Activated CD4-positive, alpha-beta T cell treated with anti-CD3 and anti-CD28 coated beads, Interleukin-2, amount 10 ng/mL, durations not matched to agents 7 days and 5 days (primary cell): ENCODE results near the gene PPP4R2. TPM values are rescaled to one million over a fixed set of nuclear protein-coding genes. Genes with fewer than 3 reads are reported as not detected.

Experiments
- CTCF ChIA-PET: fragments of 350-600 bp; sonication (Branson Sonifier 250); formaldehyde crosslinking; loops from one replicate; lab custom pipeline; 2021; ENCODE audit warnings: antibody characterized with exemption; lab: Charles Lee
- POLR2A ChIA-PET: fragments of 350-600 bp; sonication (Branson Sonifier 250); formaldehyde crosslinking; loops from one replicate; lab custom pipeline; 2021; ENCODE audit warnings: antibody characterized with exemption; lab: Charles Lee
- DNase-seq: peaks from one replicate; pipeline ENCODE4 v3.0.0-alpha.2; 2020
- H3K27ac Mint-ChIP-seq: one replicate; pipeline ENCODE4 v1.8.0; 2021; ENCODE audit warnings: mild to moderate bottlenecking, moderate library complexity, mixed read lengths
- H3K27me3 Mint-ChIP-seq: one replicate; pipeline ENCODE4 v1.8.0; 2021; ENCODE audit warnings: mixed read lengths
- H3K36me3 Mint-ChIP-seq: one replicate; pipeline ENCODE4 v1.8.0; 2021; ENCODE audit warnings: low read depth, mixed read lengths
- H3K4me1 Mint-ChIP-seq: one replicate; pipeline ENCODE4 v1.8.0; 2021; ENCODE audit warnings: mixed read lengths
- H3K4me3 Mint-ChIP-seq: one replicate; pipeline ENCODE4 v1.8.0; 2021; ENCODE audit warnings: mild to moderate bottlenecking, moderate library complexity, mixed read lengths
- H3K9me3 Mint-ChIP-seq: one replicate; pipeline ENCODE4 v1.8.0; 2021; ENCODE audit warnings: mixed read lengths
- total RNA-seq, 2 experiments: library from RNA; stranded (reverse); gene quantifications; one replicate each; pipeline ENCODE4 v1.2.3, GENCODE V29; 2021

The PPP4R2 gene
- total RNA-seq, 2 experiments from 2014 or later: 76.9 to 86.6 TPM

DNA sequence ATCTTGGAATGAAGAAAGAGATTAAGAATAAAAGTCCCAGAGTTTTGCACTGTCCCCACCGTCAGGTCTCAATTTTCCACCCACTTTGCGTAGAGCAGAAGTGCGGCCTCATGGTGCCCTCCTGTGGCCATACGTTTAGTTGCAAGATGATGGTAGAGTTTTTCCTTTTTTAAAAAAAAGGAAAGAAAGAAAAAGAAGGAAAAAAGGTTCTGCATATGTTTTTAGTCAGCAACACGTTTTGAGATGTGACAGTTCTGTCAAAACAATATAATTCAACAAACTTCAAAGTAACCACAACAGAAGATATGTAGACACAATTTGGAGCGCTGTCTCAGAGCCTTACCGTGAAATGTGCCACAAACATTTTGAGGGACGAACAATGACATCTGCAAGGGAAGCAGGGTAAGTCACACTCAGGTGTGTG lies 89.5 kb downstream of the PPP4R2 start:
- ChIA-PET CTCF (interaction anchor here (0.7 to 1.7 kb wide), 3 partner anchors 11 to 235 kb away, joined by 3 to 5 read pairs (median 3); no protein-coding TSS in a partner anchor), POLR2A (no interaction called here)
- DNase-seq: peak; percentile 52
- H3K27me3 Mint-ChIP-seq: no peaks in the 10 kb centered on the region
- no peak overlapping the region for H3K4me3 Mint-ChIP-seq
- H3K9me3 Mint-ChIP-seq: no peaks in the 10 kb centered on the region
- H3K36me3 Mint-ChIP-seq: no peaks in the 10 kb centered on the region
- no peak overlapping the region for H3K27ac Mint-ChIP-seq
- H3K4me1 Mint-ChIP-seq: peaks cover 8% of the 10 kb centered on the region

DNA sequence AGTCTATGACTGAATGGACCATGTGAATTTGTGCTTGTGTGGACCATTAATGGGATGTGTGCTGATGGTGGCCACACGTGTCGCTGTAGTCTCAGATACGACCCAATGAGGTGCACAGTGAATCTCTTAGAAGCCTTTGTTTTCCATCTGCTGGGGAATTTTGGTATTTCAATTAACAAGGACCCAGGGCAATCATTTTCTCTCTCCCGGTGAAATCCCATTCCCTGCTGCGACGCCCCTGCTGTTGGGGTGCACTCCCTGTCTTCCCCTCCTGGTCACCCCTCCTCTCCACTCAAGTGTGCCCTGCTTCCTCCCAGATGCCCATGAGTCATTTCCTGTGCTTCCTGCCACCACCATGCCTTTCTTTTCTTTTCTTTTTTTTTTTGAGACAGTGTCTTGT lies 97.5 kb downstream of the PPP4R2 start:
- Mint-ChIP-seq H3K4me3 (no peak overlapping the region), H3K9me3 (no peaks in the 10 kb centered on the region), H3K4me1 (peaks cover 8% of the 10 kb centered on the region), H3K27ac (no peak overlapping the region), H3K27me3 (no peaks in the 10 kb centered on the region), H3K36me3 (no peaks in the 10 kb centered on the region)
- ChIA-PET POLR2A (no interaction called here), CTCF (no interaction called here)
- no peak for DNase-seq

DNA sequence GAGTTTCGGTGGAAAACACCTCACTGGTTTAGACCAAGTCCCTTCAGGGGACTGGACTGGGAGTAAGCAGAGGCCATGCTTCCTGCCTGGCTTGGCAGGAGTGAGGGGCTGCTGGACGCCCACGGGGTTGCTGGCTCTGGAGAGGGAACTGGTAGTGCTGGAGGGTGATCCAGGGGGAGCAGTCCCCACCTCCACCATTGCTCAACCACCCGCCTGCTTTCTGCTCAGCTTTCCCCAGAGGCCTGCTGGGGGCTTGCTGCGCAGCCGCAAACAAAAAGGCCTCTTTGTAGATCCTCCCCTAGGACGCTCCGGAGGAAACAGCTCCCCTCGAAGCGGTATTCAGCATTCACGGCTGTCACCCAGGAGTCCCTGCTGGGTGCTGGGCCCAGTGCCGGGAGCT lies 98.3 kb downstream of the PPP4R2 start:
- Mint-ChIP-seq H3K4me1 (peaks cover 8% of the 10 kb centered on the region), H3K4me3 (no peak overlapping the region), H3K27me3 (no peaks in the 10 kb centered on the region), H3K9me3 (no peaks in the 10 kb centered on the region), H3K36me3 (no peaks in the 10 kb centered on the region), H3K27ac (no peak overlapping the region)
- ChIA-PET CTCF (interaction anchor here (0.6 to 1.0 kb wide), 2 partner anchors 9 to 408 kb away, joined by 3 read pairs; no protein-coding TSS in a partner anchor), POLR2A (no interaction called here)
- no peak for DNase-seq

DNA sequence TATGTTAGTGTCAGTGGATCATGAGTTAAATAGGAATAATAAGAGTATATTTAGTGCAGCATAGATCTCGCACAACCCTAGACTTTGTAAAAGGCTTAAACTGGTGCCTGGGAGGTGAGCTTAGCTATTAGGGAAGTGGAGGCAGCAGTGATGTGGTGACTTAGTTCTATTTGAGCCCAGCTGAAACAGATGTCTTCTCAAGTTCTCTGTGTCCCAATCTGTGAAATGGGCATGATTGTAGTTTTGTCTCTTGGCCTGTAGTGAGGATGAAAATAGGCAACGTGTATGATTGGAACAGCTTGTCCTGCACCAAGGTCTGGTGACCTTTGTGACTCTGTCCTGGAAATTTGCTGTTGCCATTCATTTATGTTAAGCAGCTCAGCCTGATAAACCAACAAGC lies 99.6 kb downstream of the PPP4R2 start:
- Mint-ChIP-seq H3K27me3 (no peaks in the 10 kb centered on the region), H3K9me3 (no peaks in the 10 kb centered on the region), H3K4me1 (peaks cover 8% of the 10 kb centered on the region), H3K36me3 (no peaks in the 10 kb centered on the region), H3K27ac (no peak overlapping the region), H3K4me3 (no peak overlapping the region)
- DNase-seq: no peak
- ChIA-PET POLR2A (no interaction called here), CTCF (interaction anchor here (0.5 to 1.3 kb wide), 3 partner anchors 35 to 1277 kb away, joined by 3 read pairs; no protein-coding TSS in a partner anchor)

DNA sequence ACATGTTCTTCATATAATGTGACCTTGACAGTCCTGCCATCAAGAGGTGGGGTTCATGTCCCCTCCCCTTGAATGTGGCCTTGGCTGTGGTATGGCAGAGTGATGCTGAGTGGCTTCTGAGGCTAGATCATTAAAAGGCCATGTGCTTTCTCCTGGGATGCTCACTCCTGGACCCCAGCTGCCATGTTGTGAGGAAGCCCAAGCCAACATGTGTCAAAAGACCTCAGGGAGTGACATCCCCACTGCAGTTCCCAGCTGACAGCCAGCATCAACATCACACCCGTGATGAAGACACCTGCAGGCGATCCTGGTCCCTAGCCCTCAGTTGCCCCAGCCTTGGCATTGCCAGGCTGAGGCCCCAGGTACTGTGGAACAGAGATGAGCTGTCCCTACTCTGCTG lies 101.4 kb downstream of the PPP4R2 start:
- DNase-seq: no peak
- ChIA-PET POLR2A (no interaction called here), CTCF (no interaction called here)
- H3K36me3 Mint-ChIP-seq: no peaks in the 10 kb centered on the region
- H3K9me3 Mint-ChIP-seq: no peaks in the 10 kb centered on the region
- H3K4me1 Mint-ChIP-seq: peaks cover 8% of the 10 kb centered on the region
- H3K27me3 Mint-ChIP-seq: no peaks in the 10 kb centered on the region
- no peak overlapping the region for H3K27ac Mint-ChIP-seq
- no peak overlapping the region for H3K4me3 Mint-ChIP-seq

DNA sequence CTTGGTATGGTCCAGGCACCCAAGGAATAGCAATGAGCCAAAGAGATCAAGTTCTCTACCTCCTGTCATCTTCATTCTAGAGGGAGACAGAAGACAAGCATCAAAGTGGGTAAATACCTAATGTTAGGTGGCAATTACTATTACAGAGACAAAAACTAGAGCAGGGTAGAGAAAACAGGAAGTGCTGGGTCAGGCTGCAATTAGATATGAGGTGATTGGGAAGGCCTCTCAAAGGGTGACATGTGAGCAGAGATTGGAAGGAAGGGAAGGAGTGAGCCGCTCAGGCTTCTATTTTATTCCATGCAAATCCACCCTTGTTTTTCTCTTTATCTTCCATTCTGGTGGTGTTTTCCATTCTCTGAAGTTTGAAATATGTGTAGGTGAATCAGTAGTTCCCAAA lies 102.3 kb downstream of the PPP4R2 start:
- no peaks in the 10 kb centered on the region for H3K9me3 Mint-ChIP-seq
- POLR2A ChIA-PET: no interaction called here

DNA sequence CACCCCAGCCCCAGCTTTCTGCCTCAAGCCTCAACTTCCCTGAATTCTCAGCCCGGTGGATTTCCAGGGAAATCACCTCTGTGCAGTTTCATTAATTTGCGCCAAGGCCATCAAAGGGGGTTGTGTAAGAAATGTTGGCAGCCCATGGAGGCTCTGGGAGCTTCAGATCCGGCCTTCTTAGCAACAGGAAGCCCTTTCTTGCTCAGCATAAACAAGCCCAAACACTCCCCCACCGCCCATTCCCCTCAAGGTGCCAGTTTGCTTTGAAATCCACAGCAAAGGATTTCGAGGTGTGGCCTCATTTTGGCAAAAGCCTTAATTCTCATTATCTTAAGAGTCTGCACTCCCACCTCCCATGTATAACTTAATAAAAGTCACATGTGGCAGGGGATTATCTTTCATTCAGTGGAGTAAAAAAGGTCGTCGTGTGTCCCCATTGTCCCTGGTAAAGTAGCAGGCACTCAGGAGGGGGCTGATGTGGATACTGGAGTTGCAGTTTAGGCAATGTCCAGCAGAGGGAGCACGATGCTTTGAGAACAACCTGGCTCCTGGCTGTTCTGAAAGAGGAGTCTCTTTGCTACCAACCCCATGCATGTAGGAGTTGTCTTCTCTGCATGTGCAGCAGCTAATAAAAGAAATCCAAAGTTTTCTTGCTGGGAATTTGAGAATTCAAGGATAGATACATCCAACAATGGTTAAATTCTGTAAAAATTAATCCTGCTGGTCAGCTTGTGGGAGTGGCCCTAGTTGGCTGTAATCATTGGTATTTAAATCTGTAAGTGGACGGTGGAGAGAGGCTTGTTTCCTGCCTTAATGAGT lies 104.3 kb downstream of the PPP4R2 start:
- H3K9me3 Mint-ChIP-seq: no peaks in the 10 kb centered on the region
- H3K27me3 Mint-ChIP-seq: no peaks in the 10 kb centered on the region
- H3K4me3 Mint-ChIP-seq: no peak overlapping the region
- peak; percentile 81 for DNase-seq
- no peaks in the 10 kb centered on the region for H3K36me3 Mint-ChIP-seq
- ChIA-PET CTCF (no interaction called here), POLR2A (no interaction called here)
- no peak overlapping the region for H3K27ac Mint-ChIP-seq
- no peaks in the 10 kb centered on the region for H3K4me1 Mint-ChIP-seq

More for the DNA sequence above, 102.3 kb downstream of the PPP4R2 start:
- no peak for DNase-seq
- Mint-ChIP-seq H3K27me3 (no peaks in the 10 kb centered on the region), H3K27ac (no peak overlapping the region), H3K4me3 (no peak overlapping the region), H3K4me1 (peaks cover 8% of the 10 kb centered on the region), H3K36me3 (no peaks in the 10 kb centered on the region)
- CTCF ChIA-PET: no interaction called here

DNA sequence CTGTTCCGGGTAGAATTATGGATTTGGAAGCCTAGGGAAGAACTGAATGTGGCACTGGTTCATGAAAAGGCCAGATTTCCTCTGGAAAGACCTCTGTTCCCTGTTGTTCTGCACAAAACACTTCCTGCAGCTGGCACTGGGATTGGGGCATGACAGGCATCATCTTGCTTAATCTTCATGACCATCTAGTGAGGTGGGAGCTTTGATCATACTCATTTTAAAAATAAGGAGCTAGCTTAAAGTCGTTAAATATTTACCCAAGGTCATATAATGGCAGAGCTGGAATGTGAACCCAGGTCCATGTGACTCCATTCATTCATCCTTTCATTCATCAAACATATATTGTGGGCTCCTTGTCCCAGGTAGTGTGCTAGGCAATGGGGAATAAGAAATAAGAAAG lies 105.3 kb downstream of the PPP4R2 start:
- H3K27me3 Mint-ChIP-seq: no peaks in the 10 kb centered on the region
- ChIA-PET POLR2A (no interaction called here), CTCF (no interaction called here)
- H3K9me3 Mint-ChIP-seq: no peaks in the 10 kb centered on the region
- DNase-seq: no peak
- H3K36me3 Mint-ChIP-seq: no peaks in the 10 kb centered on the region
- no peak overlapping the region for H3K27ac Mint-ChIP-seq
- no peak overlapping the region for H3K4me3 Mint-ChIP-seq
- no peaks in the 10 kb centered on the region for H3K4me1 Mint-ChIP-seq

DNA sequence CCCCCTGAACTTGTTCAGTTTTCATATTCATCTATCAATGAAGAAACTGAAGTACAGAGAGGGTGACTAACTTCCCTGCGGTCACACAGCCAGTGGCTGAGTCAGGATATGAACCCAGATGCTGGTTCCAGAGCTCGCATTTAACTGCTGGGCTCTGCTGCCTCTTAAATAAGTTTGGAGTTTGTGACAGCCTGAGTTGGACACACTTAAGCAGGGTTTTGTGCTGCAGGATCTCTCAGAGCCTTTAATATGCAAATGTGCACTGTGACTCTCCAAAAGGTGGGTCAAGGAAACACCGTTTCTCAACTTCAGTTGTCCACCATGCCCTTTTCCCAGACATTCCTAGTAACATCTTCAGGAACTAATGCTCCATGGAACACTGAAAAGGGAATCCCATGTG lies 110.6 kb downstream of the PPP4R2 start:
- Mint-ChIP-seq H3K4me3 (no peak overlapping the region), H3K9me3 (no peaks in the 10 kb centered on the region), H3K4me1 (no peaks in the 10 kb centered on the region), H3K36me3 (no peaks in the 10 kb centered on the region), H3K27ac (no peak overlapping the region), H3K27me3 (no peaks in the 10 kb centered on the region)
- no peak for DNase-seq
- ChIA-PET POLR2A (no interaction called here), CTCF (no interaction called here)

DNA sequence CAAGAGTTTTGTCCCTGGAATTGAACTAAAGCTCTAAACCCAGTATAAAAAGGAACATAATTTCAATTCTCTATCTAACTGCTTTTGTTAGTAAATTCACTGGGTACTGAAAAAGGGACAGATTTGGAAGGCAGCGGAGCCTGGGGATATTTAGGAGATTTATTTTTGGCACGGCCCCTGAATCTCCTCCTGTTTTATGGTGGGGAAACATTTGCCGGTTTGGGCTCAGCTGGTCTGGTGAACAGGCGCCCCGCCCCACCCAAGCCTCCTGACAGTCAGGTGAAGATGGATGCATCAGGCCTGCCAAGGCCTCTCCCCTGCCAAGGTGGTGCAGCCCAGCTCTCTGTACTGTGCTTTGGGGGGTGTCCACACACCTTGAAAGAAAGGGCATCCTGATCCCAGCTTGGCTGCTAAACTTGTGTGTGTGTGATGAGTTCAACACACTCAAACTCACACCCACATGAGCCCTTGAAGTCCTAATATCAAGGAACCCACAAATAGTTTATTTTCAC lies 111.1 kb downstream of the PPP4R2 start:
- DNase-seq: no peak
- Mint-ChIP-seq H3K4me3 (no peak overlapping the region), H3K4me1 (no peaks in the 10 kb centered on the region), H3K27me3 (no peaks in the 10 kb centered on the region), H3K36me3 (no peaks in the 10 kb centered on the region), H3K27ac (no peak overlapping the region), H3K9me3 (no peaks in the 10 kb centered on the region)
- CTCF ChIA-PET: no interaction called here
- POLR2A ChIA-PET: no interaction called here

DNA sequence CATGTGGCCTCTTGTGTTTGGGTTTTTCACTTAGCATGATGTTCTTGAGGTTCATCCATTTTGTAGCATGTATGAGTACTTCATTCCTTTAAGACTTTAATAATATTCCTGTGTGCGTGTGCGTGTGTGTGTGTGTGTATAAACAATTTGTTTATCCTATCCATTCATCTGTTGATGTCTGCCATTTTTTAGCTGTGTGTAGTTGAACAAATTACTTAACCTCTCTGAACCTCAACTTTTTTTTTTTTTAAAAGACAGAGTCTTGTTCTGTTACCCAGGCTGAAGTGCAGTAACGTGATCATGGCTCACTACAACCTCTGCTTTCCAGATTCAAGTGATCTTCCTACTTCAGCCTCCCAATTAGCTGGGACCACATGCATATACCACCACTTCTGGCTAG lies 112.1 kb downstream of the PPP4R2 start:
- CTCF ChIA-PET: interaction anchor here (0.6 kb wide), 1 partner anchor 1107 kb away, joined by 3 read pairs; no protein-coding TSS in a partner anchor
- DNase-seq: no peak
- peaks cover 3% of the 10 kb centered on the region for H3K27me3 Mint-ChIP-seq
- H3K27ac Mint-ChIP-seq: no peak overlapping the region
- no peak overlapping the region for H3K4me3 Mint-ChIP-seq
- POLR2A ChIA-PET: no interaction called here
- no peaks in the 10 kb centered on the region for H3K36me3 Mint-ChIP-seq
- H3K9me3 Mint-ChIP-seq: no peaks in the 10 kb centered on the region
- no peaks in the 10 kb centered on the region for H3K4me1 Mint-ChIP-seq

DNA sequence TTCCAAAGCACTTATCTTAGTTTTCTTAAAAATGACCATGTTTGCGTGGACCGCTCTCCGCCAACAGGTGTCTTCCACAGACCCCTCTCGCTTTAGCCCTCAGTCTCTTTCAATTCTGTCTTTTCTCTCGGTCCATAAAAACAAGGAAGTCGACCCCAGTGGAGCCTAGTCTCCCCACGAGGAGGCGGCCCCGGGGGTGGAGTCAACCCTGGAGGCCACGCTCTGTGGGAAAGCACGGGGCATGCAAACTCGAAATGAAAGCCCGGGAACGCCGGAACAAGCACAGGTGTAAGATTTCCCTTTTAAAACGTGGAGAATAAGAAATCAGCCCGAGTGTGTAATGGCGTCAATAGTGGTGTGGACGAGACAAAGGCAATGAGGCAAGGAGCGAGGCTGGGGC lies 113.9 kb downstream of the PPP4R2 start:
- Mint-ChIP-seq H3K4me3 (no peak overlapping the region), H3K27ac (no peak overlapping the region), H3K4me1 (no peaks in the 10 kb centered on the region), H3K36me3 (no peaks in the 10 kb centered on the region), H3K27me3 (peaks cover 3% of the 10 kb centered on the region), H3K9me3 (no peaks in the 10 kb centered on the region)
- CTCF ChIA-PET: interaction anchor here (0.5 kb wide), 1 partner anchor 414 kb away, joined by 3 read pairs; no protein-coding TSS in a partner anchor
- no peak for DNase-seq
- POLR2A ChIA-PET: no interaction called here

DNA sequence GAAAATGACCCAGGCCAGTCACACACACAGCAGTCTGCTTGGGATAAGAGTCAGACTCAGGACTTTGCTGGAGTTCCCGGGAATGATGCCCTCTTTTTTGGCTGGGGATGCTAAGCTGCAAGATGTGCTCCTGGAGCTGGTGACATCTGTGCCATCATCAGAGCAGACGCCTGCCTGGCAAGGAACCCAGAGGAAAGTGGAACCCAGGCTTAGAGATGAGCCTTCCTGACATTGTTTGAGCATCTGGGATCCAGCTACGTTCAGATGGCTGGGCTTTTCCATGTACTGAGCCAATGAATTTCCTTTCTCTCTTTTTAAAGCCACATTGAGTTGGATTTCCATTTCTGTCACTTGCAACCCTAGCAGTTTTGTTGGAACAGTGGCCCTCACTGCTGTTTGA lies 118.1 kb downstream of the PPP4R2 start:
- Mint-ChIP-seq H3K27me3 (peaks cover 3% of the 10 kb centered on the region), H3K4me1 (no peaks in the 10 kb centered on the region), H3K9me3 (no peaks in the 10 kb centered on the region), H3K27ac (no peak overlapping the region), H3K36me3 (no peaks in the 10 kb centered on the region), H3K4me3 (no peak overlapping the region)
- CTCF ChIA-PET: interaction anchor here (0.8 kb wide), 1 partner anchor 13 kb away, joined by 3 read pairs; no protein-coding TSS in a partner anchor
- POLR2A ChIA-PET: no interaction called here
- DNase-seq: no peak
